Stomach (tissue), 4 donors: ENCODE results near the gene USP6.

ENCODE experiments used
- CTCF ChIP-seq, 7 experiments: fragments of 450-650 bp in 4 of 7; fragments of 200-600 bp in 3 of 7; sonication (generic) in 3 of 7; IDR thresholded peaks; one replicate each; pipeline ENCODE4 v1.5.1; 2016 to 2019; ENCODE audit warnings: antibody characterized with exemption in 7 of 7, control low read depth in 2 of 7, mild to moderate bottlenecking in 1 of 7
- EP300 ChIP-seq: sonication (generic); formaldehyde crosslinking; IDR thresholded peaks from one replicate; pipeline ENCODE4 v1.6.1; 2017; ENCODE audit warnings: antibody characterized with exemption

DNA sequence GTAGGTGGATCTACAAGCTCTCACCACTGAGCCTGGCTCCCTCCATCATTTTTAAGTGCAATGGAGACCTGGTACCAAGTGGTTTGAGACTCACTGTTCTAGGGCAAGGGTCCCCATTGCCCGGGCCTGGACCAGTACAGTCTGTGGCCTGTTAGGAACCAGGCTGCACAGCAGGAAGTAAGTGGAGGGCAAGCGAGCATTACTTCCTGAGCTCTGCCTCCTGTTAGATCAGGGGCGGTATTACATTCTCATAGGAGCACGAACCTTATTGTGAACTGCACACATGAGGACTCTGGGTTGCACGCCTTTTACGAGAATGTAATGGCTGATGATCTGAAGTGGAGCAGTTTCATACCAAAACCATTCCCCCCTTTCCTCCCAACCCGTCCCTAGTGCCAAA lies 82.6 kb downstream of the USP6 start:
- TF ChIP-seq CTCF (IDR thresholded peaks at IDR 0.05) (no peak), EP300 (no peak)
